Measurements from ENCODE around the gene DNAH6. TPM values are rescaled to one million over a fixed set of nuclear protein-coding genes. Genes with fewer than 3 reads are reported as not detected.

Gene DNAH6
- total and polyA plus RNA-seq, 9 of the 15 experiments (the other 6 are each of a cell fraction or from before 2014, with no cell fraction given): 0.01 to 0.04 (median 0.01) TPM; not detected in 5

DNA sequence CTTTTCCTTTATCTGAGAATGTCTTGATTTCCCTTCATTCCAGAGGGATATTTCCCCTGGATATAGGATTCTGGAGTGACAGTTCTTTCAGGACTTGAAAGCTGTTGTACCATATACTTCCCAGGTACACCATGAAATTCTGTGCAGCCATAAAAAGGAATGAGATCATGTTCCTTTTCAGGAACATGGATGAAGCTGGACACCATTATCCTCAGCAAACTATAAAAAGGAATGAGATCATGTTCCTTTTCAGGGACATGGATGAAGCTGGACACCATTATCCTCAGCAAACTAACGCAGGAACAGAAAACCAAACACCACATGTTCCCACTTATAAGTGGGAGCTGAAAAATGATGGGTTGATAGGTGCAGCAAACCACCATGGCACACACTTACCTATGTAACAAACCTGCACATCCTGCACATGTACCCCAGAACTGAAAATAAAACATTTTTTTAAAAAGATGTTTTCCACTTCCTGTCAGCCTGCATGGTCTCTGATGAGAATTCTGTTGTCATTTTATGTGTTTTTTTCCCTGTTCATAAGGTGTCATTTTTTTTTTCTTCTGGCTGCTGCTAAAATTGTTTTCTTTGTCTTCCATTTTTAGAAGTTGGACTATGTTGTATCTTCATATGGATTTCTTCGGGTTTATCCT lies 133.3 kb downstream of the DNAH6 start:
- no peaks in the 10 kb centered on the region for H3K9me1 ChIP-seq (ENCODE audit: control insufficient read depth, insufficient read depth, low read length)
- FAIRE-seq (no peak), DNase-seq (ENCODE audit: extremely low read depth in 1 of 4, low spot score in 3 of 4) (no peak), ATAC-seq (no peak)
- H3K9ac ChIP-seq (ENCODE audit: insufficient read depth in 1 of 2, low read depth in 2 of 2, low read length in 2 of 2): no peak overlapping the region
- no peaks in the 10 kb centered on the region for H3K4me1 ChIP-seq (replicated peaks in 1 of 2; ENCODE audit: control insufficient read depth in 2 of 2, insufficient read depth in 2 of 2, low read length in 2 of 2)
- WGBS (ENCODE audit: insufficient coverage, low coverage, missing lambda C conversion rate): 0% methylated on average over 2 of the region's 2 CpGs
- POLR2A ChIA-PET: no interaction called here
- no peaks in the 10 kb centered on the region for H3K36me3 ChIP-seq (ENCODE audit: control insufficient read depth, insufficient read depth, low read length)
- no peaks in the 10 kb centered on the region for H3K9me3 ChIP-seq (replicated peaks; ENCODE audit: control insufficient read depth, insufficient read depth, low read depth, low read length)
- BruUV-seq (replicated peaks): no TSS peak
- in situ Hi-C loops (cut with MboI): no loop called here
- H3K4me2 ChIP-seq (ENCODE audit: insufficient read depth, low read length): no peak overlapping the region
- no peak overlapping the region for H3K4me3 ChIP-seq
- CTCF ChIA-PET (ENCODE audit: low intra/inter-chr PET ratio): interaction anchor here (0.7 kb wide), 1 partner anchor 122 kb away, joined by 6 read pairs; no protein-coding TSS in a partner anchor
- intact Hi-C loops (cut with micrococcal nuclease): loop anchor here (10.0 kb wide), 1 partner anchor 275 kb away; no protein-coding TSS in a partner anchor
- H3K27ac ChIP-seq (ENCODE audit: extremely low read depth, low read depth, low read length): no peak overlapping the region
- H4K20me1 ChIP-seq (replicated peaks; ENCODE audit: control insufficient read depth, insufficient read depth, low read length): no peaks in the 10 kb centered on the region
- H2AFZ ChIP-seq (ENCODE audit: low read depth, low read length): no peak overlapping the region
- no peaks in the 10 kb centered on the region for H3K27me3 ChIP-seq (ENCODE audit: control insufficient read depth in 2 of 2, insufficient read depth in 2 of 2, low read length in 2 of 2)
- no peak for TF ChIP-seq RB1 (IDR thresholded peaks at IDR 0.05; ENCODE audit: low read depth)
- no peak for TF ChIP-seq ZNF644 (tag; IDR thresholded peaks at IDR 0.05; ENCODE audit: low read depth)
- TF ChIP-seq E2F3 (CRISPR knock-in tag; IDR thresholded peaks at IDR 0.05): no peak
- no peak for TF ChIP-seq ZNF384 (IDR thresholded peaks at IDR 0.05; ENCODE audit: low read depth, low read length)
- TF ChIP-seq ASH1L (IDR thresholded peaks at IDR 0.05; ENCODE audit: borderline replicate concordance, low read depth, partially characterized antibody): no peak
- no peak for TF ChIP-seq ZNF583 (CRISPR knock-in tag; IDR thresholded peaks at IDR 0.05)
- no peak for TF ChIP-seq NFXL1 (CRISPR knock-in tag; IDR thresholded peaks at IDR 0.05)
- no peak for TF ChIP-seq HDAC2 (IDR thresholded peaks at IDR 0.05)
- no peak for TF ChIP-seq TOE1 (IDR thresholded peaks at IDR 0.05; ENCODE audit: borderline replicate concordance)
- TF ChIP-seq TOE1 (CRISPR knock-in tag; IDR thresholded peaks at IDR 0.05; ENCODE audit: borderline replicate concordance, low read depth): no peak
- TF ChIP-seq NCOA4 (IDR thresholded peaks at IDR 0.05; ENCODE audit: partially characterized antibody): no peak
- TF ChIP-seq PHF20 (IDR thresholded peaks at IDR 0.05; ENCODE audit: partially characterized antibody): no peak
- TF ChIP-seq MCM2 (IDR thresholded peaks at IDR 0.05; ENCODE audit: low read depth): no peak
- TF ChIP-seq CBX5 (IDR thresholded peaks at IDR 0.05; ENCODE audit: borderline replicate concordance, low read depth): no peak
- no peak for TF ChIP-seq BRD9 (IDR thresholded peaks at IDR 0.05; ENCODE audit: low read depth, partially characterized antibody)
- TF ChIP-seq, protein P1, sequence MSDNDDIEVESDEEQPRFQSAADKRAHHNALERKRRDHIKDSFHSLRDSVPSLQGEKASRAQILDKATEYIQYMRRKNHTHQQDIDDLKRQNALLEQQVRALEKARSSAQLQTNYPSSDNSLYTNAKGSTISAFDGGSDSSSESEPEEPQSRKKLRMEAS (CRISPR knock-in tag; IDR thresholded peaks at IDR 0.05): no peak
- TF ChIP-seq LARP7 (IDR thresholded peaks at IDR 0.05): no peak
- TF ChIP-seq SP1 (CRISPR knock-in tag; IDR thresholded peaks at IDR 0.05): no peak
- TF ChIP-seq, protein P2, sequence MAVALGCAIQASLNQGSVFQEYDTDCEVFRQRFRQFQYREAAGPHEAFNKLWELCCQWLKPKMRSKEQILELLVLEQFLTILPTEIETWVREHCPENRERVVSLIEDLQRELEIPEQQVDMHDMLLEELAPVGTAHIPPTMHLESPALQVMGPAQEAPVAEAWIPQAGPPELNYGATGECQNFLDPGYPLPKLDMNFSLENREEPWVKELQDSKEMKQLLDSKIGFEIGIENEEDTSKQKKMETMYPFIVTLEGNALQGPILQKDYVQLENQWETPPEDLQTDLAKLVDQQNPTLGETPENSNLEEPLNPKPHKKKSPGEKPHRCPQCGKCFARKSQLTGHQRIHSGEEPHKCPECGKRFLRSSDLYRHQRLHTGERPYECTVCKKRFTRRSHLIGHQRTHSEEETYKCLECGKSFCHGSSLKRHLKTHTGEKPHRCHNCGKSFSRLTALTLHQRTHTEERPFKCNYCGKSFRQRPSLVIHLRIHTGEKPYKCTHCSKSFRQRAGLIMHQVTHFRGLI (CRISPR knock-in tag; IDR thresholded peaks at IDR 0.05): no peak
- H3K79me2 ChIP-seq (ENCODE audit: control insufficient read depth, insufficient read depth, low read length): no peaks in the 10 kb centered on the region
